Lung (tissue), 12 donors: ENCODE results near the gene RTL1. TPM values are rescaled to one million over a fixed set of nuclear protein-coding genes. Genes with fewer than 3 reads are reported as not detected.

ENCODE experiments used
- ATAC-seq: fragments of 200-7000 bp; cut with Tn5 transposase; one replicate; pipeline ENCODE4 v1.9.1; 2020; ENCODE audit warnings: moderate number of reproducible peaks; ENCODE audit not compliant: insufficient read depth, low FRiP score
- DNase-seq, 3 donors: peaks; one replicate each; pipeline ENCODE4 v3.0.0-alpha.2; 2013 to 2017
- H3K27ac ChIP-seq, 2 donors: one replicate each; pipeline ENCODE4 v1.5.1; 2013; ENCODE audit warnings: mild to moderate bottlenecking in 2 of 2, moderate library complexity in 2 of 2, control low read depth in 1 of 2, inconsistent platforms in 1 of 2, low read depth in 1 of 2, low read length in 1 of 2
- H3K27me3 ChIP-seq, 3 donors: one replicate each; pipeline ENCODE4 v1.5.1; 2013; ENCODE audit warnings: low read length in 2 of 3; ENCODE audit not compliant: control insufficient read depth in 3 of 3, insufficient read depth in 3 of 3
- H3K36me3 ChIP-seq, 4 donors: one replicate each; pipeline ENCODE4 v1.5.1; 2013; ENCODE audit warnings: low read length in 4 of 4, mild to moderate bottlenecking in 1 of 4, moderate library complexity in 1 of 4; ENCODE audit not compliant: control insufficient read depth in 4 of 4, insufficient read depth in 4 of 4
- H3K4me1 ChIP-seq, 5 donors: one replicate each; pipeline ENCODE4 v1.5.1; 2013; ENCODE audit warnings: low read length in 5 of 5, mild to moderate bottlenecking in 2 of 5, moderate library complexity in 1 of 5; ENCODE audit not compliant: control insufficient read depth in 5 of 5, insufficient read depth in 5 of 5
- H3K4me3 ChIP-seq: one replicate; pipeline ENCODE4 v1.5.1; 2013; ENCODE audit warnings: mild to moderate bottlenecking, control low read depth, moderate library complexity
- H3K9ac ChIP-seq, 2 donors: one replicate each; pipeline ENCODE4 v1.5.1; 2013; ENCODE audit warnings: low read length in 2 of 2, control low read depth in 1 of 2; ENCODE audit not compliant: insufficient read depth in 1 of 2
- H3K9me3 ChIP-seq, 4 donors: one replicate each; pipeline ENCODE4 v1.5.1; 2013; ENCODE audit warnings: low read length in 3 of 4, mild to moderate bottlenecking in 1 of 4, moderate library complexity in 1 of 4; ENCODE audit not compliant: control insufficient read depth in 4 of 4, insufficient read depth in 3 of 4
- CTCF ChIP-seq: IDR thresholded peaks from 2 replicates; pipeline ENCODE4 v1.5.1; 2012; ENCODE audit warnings: mild to moderate bottlenecking; ENCODE audit errors: control extremely low read depth, extremely low read depth
- WGBS, 2 donors: extraction: QIAGEN DNeasy Blood & Tissue Kit; methylation state at CpG; one replicate each; pipeline ENCODE4 v1.1.7; 2013; 5-methylcytosine and 5-hydroxymethylcytosine counted together
- polyA plus RNA-seq, 2 donors: library from polyadenylated mRNA; stranded (reverse); fragments of 200-250 nt; gene quantifications; one replicate each; pipeline ENCODE4 v1.2.1, GENCODE V29; 2013
- total RNA-seq, 2 donors: library from RNA; depleted of rRNA in 1 of 2; stranded (reverse); fragments of >200 nt in 1 of 2; gene quantifications; one replicate each; pipeline ENCODE4 v1.2.1, GENCODE V29; 2014 to 2021
- donor health status: control.
- donor health status: control.
- donor health status: Bipolar disorder and iron deficiency.
- donor health status: healthy.
- donor health status: DM: yes; HTN: yes; CAD: no.

The RTL1 gene
- total and polyA plus RNA-seq, 4 donors, result 0.02 to 0.09 TPM; not detected in 2

GRCh38 chr14:100858838-100859220 lies 44.7 kb downstream of the RTL1 start:
- Histone ChIP-seq H3K4me1 (no peaks in the 10 kb centered on the region), H3K4me3 (no peak overlapping the region), H3K27me3 (no peaks in the 10 kb centered on the region), H3K27ac (no peak overlapping the region), H3K9me3 (peaks cover 0 to 3% (median 0%) of the 10 kb centered on the region in 4 donors), H3K36me3 (peaks cover 0 to 5% (median 0%) of the 10 kb centered on the region in 4 donors), H3K9ac (no peak overlapping the region)
- WGBS, 2 donors, result 67 to 73% methylated on average over 8 of the region's 8 CpGs
- no peak for DNase-seq
- ATAC-seq, result no peak
- TF ChIP-seq CTCF, result no peak

GRCh38 chr14:100857923-100858837 lies 45.3 kb downstream of the RTL1 start:
- Histone ChIP-seq H3K9ac (no peak overlapping the region), H3K4me1 (no peaks in the 10 kb centered on the region), H3K36me3 (peaks cover 0 to 5% (median 0%) of the 10 kb centered on the region in 4 donors), H3K27ac (no peak overlapping the region), H3K4me3 (no peak overlapping the region), H3K9me3 (peaks cover 0 to 3% (median 0%) of the 10 kb centered on the region in 4 donors), H3K27me3 (no peaks in the 10 kb centered on the region)
- DNase-seq, result no peak
- no peak for TF ChIP-seq CTCF
- no peak for ATAC-seq
- 74 to 85% methylated on average over 17 of the region's 17 CpGs for WGBS, 2 donors

- Histone ChIP-seq H3K36me3 (peaks cover 0 to 1% (median 0%) of the 10 kb centered on the region in 4 donors), H3K27ac (no peak overlapping the region), H3K9me3 (peaks cover 0 to 3% (median 0%) of the 10 kb centered on the region in 4 donors), H3K4me3 (no peak overlapping the region), H3K9ac (no peak overlapping the region), H3K4me1 (no peaks in the 10 kb centered on the region), H3K27me3 (no peaks in the 10 kb centered on the region)
- ATAC-seq (no peak), DNase-seq (no peak)
- no peak for TF ChIP-seq CTCF
- WGBS, 2 donors, result 60 to 65% methylated on average over 14 of the region's 14 CpGs
Measured at GRCh38 chr14:100857233-100857922, 46.1 kb downstream of the RTL1 start.
